HepG2 (cell line): Measurements from ENCODE around the gene EXOSC7. TPM values are rescaled to one million over a fixed set of nuclear protein-coding genes. Genes with fewer than 3 reads are reported as not detected.

Experiments used
- ATAC-seq: fragments of 200-7000 bp; cut with Tn5 transposase; 3 replicates; pipeline ENCODE4 v1.9.1; 2020; ENCODE audit warnings: mild to moderate bottlenecking, moderate library complexity
- BruUV-seq: library from RNA; stranded (reverse); fragments of 400-500 nt; replicated peaks from 2 replicates; lab custom pipeline; 2021; lab: Mats Ljungman, UMichigan
- CTCF ChIA-PET: fragments of 300-600 bp; formaldehyde crosslinking; extraction: SDS; loops from one replicate; lab custom pipeline; 2021; ENCODE audit warnings: low total read pairs, inconsistent platforms, low intra/inter-chr PET ratio; lab: Yijun Ruan, JAX
- POLR2A ChIA-PET: fragments of 350-600 bp; sonication (Branson Sonifier 250); formaldehyde crosslinking; loops from one replicate; lab custom pipeline; 2020; ENCODE audit warnings: antibody characterized with exemption, inconsistent platforms; lab: Yijun Ruan, JAX
- DNase-seq: peaks from one replicate; pipeline ENCODE4 v3.0.0-alpha.2; 2015; ENCODE audit warnings: low spot score
- FAIRE-seq: peaks from 3 replicates; lab custom pipeline; 2011; peaks lifted over from hg19 to GRCh38; lab: Jason Lieb, UNC
- H2AFZ ChIP-seq: one replicate; pipeline ENCODE4 v1.6.1; 2011; ENCODE audit warnings: low read length, inconsistent platforms
- H3K27ac ChIP-seq: fragments of 300-600 bp; 3 replicates; pipeline ENCODE4 v1.8.0; 2011; ENCODE audit warnings: mixed run types, mild to moderate bottlenecking, mixed read lengths, low read length, inconsistent platforms; ENCODE audit not compliant: insufficient read depth; ENCODE audit errors: extremely low read length
- H3K27me3 ChIP-seq, 2 experiments: fragments of 200-600 bp in 1 of 2; 2 replicates in 1 of 2; 3 replicates in 1 of 2; pipeline versions ENCODE4 v1.6.0 to v1.8.0; 2011; ENCODE audit warnings: low read length in 2 of 2, mild to moderate bottlenecking in 2 of 2, moderate library complexity in 2 of 2, inconsistent platforms in 1 of 2; ENCODE audit not compliant: insufficient read depth in 2 of 2, control insufficient read depth in 1 of 2
- H3K36me3 ChIP-seq, 2 experiments: fragments of 200-600 bp in 1 of 2; replicated peaks in 1 of 2; 2 replicates in 1 of 2; 3 replicates in 1 of 2; pipeline versions ENCODE4 v1.5.1 to v1.8.0; 2011; ENCODE audit warnings: low read length in 2 of 2, inconsistent platforms in 1 of 2; ENCODE audit not compliant: insufficient read depth in 2 of 2, control insufficient read depth in 1 of 2
- H3K4me1 ChIP-seq: 2 replicates; pipeline ENCODE4 v1.5.1; 2012; ENCODE audit warnings: low read length, inconsistent platforms; ENCODE audit not compliant: insufficient read depth
- H3K4me2 ChIP-seq: 2 replicates; pipeline ENCODE4 v1.6.0; 2011; ENCODE audit warnings: low read depth, low read length, inconsistent platforms
- H3K4me3 ChIP-seq, 3 experiments: fragments of 200-600 bp in 1 of 3; sonication (generic), shearing (Covaris generic) in 1 of 3; replicated peaks in 1 of 3; 2 replicates each; pipeline ENCODE4 v1.5.1; 2011 to 2016; ENCODE audit warnings: low read length in 3 of 3, inconsistent platforms in 2 of 3, low read depth in 2 of 3, mild to moderate bottlenecking in 2 of 3, control low read depth in 1 of 3, mixed read lengths in 1 of 3; ENCODE audit not compliant: insufficient read depth in 1 of 3
- H3K79me2 ChIP-seq: one replicate; pipeline ENCODE4 v1.6.1; 2011; ENCODE audit warnings: low read length, inconsistent platforms; ENCODE audit not compliant: insufficient read depth
- H3K9ac ChIP-seq: 2 replicates; pipeline ENCODE4 v1.6.0; 2011; ENCODE audit warnings: mild to moderate bottlenecking, low read depth, low read length, inconsistent platforms; ENCODE audit not compliant: insufficient read depth
- H3K9me3 ChIP-seq: 2 replicates; pipeline ENCODE4 v1.5.1; 2012; ENCODE audit warnings: mild to moderate bottlenecking, low read length
- H4K20me1 ChIP-seq: 2 replicates; pipeline ENCODE4 v1.6.0; 2011; ENCODE audit warnings: inconsistent platforms, mild to moderate bottlenecking, low read length, moderate library complexity; ENCODE audit not compliant: insufficient read depth
- JUNB ChIP-seq: sonication (generic); formaldehyde crosslinking; IDR thresholded peaks from 2 replicates; pipeline ENCODE4 v1.8.0; 2022; ENCODE audit warnings: missing genetic modification reagents, mild to moderate bottlenecking, borderline replicate concordance
- NFKB2 ChIP-seq: sonication (generic); formaldehyde crosslinking; IDR thresholded peaks from 2 replicates; pipeline ENCODE4 v1.4.0; 2020; ENCODE audit warnings: missing genetic modification reagents, borderline replicate concordance
- RAD51 ChIP-seq: fragments of 450-650 bp; IDR thresholded peaks from 2 replicates; pipeline ENCODE4 v1.6.1; 2016; ENCODE audit warnings: borderline replicate concordance
- SRSF4 ChIP-seq: fragments of 200-400 bp; formaldehyde crosslinking; IDR thresholded peaks from one replicate; pipeline ENCODE4 v1.6.1; 2018; ENCODE audit warnings: mild to moderate bottlenecking, low read depth, low read length, moderate library complexity; ENCODE audit not compliant: poor library complexity, severe bottlenecking
- ZNF143 ChIP-seq: sonication (generic); formaldehyde crosslinking; IDR thresholded peaks from 2 replicates; pipeline ENCODE4 v1.4.0; 2020; ENCODE audit warnings: missing genetic modification reagents
- ZNF747 ChIP-seq: sonication (generic); formaldehyde crosslinking; IDR thresholded peaks from 2 replicates; pipeline ENCODE4 v1.8.1; 2023; ENCODE audit warnings: missing genetic modification reagents, mild to moderate bottlenecking, borderline replicate concordance
- WGBS: methylation state at CpG from one replicate; pipeline ENCODE4 v1.1.6; 2017; ENCODE audit warnings: low lambda C conversion rate; 5-methylcytosine and 5-hydroxymethylcytosine counted together
- in situ Hi-C: cut with HindIII; loops from 2 replicates; pipeline ENCODE4 v1.10.0; 2017; ENCODE audit warnings: low pct_unique_long_range_greater_than_20kb; ENCODE audit not compliant: extremely low pct_ligation_motif_present
- intact Hi-C: fragments of 100-400 bp; cut with micrococcal nuclease; formaldehyde crosslinking; loops from one replicate; pipeline ENCODE4 v1.10.0; 2022; ENCODE audit not compliant: unreplicated experiment
- polyA plus RNA-seq, 8 experiments: library from polyadenylated mRNA; depleted of rRNA in 3 of 8; stranded (reverse) in 7 of 8; unstranded in 1 of 8; fragments of >200 nt; fragmentation: Illumina TruSeq in 4 of 8; extraction: Trizol in 4 of 8; gene quantifications; 2 replicates each; pipeline versions ENCODE4 v1.2.1 to v1.2.3, GENCODE V29; 2011 to 2016; ENCODE audit warnings: low read depth in 4 of 8, missing spikeins in 1 of 8, mixed read lengths in 1 of 8; ENCODE audit not compliant: insufficient read depth in 1 of 8
- total RNA-seq, 5 experiments: library from RNA; depleted of rRNA; stranded (reverse); fragments of >200 nt; fragmentation: Illumina TruSeq; extraction: Trizol; gene quantifications; 2 replicates each; pipeline ENCODE4 v1.2.3, GENCODE V29; 2016; ENCODE audit warnings: low read depth in 1 of 5
- TF ChIP-seq, protein P1 (sequence below): sonication (generic); formaldehyde crosslinking; IDR thresholded peaks from 2 replicates; pipeline ENCODE4 v1.9.0; 2021; ENCODE audit warnings: missing genetic modification reagents, borderline replicate concordance
- TF ChIP-seq, protein P2 (sequence below): sonication (generic); formaldehyde crosslinking; IDR thresholded peaks from 2 replicates; pipeline ENCODE4 v1.4.0; 2020; ENCODE audit warnings: missing genetic modification reagents
- TF ChIP-seq, protein P3 (sequence below), 2 experiments: sonication (generic) in 1 of 2; formaldehyde crosslinking in 1 of 2; IDR thresholded peaks; 2 replicates each; pipeline versions ENCODE4 v1.6.1 to v1.9.0; 2014 to 2022; ENCODE audit warnings: antibody characterized with exemption in 1 of 2, borderline replicate concordance in 1 of 2, inconsistent platforms in 1 of 2, low read depth in 1 of 2, missing genetic modification reagents in 1 of 2
- TF ChIP-seq, protein P4 (sequence below): sonication (generic); formaldehyde crosslinking; IDR thresholded peaks from 2 replicates; pipeline ENCODE4 v1.4.0; 2020; ENCODE audit warnings: mild to moderate bottlenecking, missing genetic modification reagents

The EXOSC7 gene
- total and polyA plus RNA-seq, 2 of the 13 experiments (the other 11 are each of a cell fraction or from before 2014, with no cell fraction given) = 68.3 to 74.7 TPM

DNA sequence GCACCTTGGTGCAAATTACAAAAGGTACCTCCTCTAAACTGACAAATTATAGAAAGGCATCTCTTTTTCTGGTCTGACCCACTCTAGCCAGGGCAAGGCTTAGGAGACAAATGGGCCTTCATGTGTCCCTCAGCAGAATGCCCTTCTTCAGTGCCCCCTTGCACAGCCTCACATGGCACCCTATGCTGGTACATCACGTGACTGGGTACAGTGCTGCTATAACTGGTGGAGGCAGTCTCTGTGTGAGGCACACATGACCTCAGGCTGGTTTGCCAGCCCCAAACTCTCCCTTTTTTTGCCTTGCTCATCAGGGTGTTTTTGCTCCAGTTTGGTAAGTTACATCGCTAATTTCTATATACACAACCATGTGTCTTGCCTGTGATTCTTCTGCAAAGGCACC, 53.2 kb downstream of the EXOSC7 start:
- no peaks in the 10 kb centered on the region for H4K20me1 ChIP-seq
- no TSS peak for BruUV-seq
- no peak for FAIRE-seq
- 44% methylated on average over 2 of the region's 2 CpGs for WGBS
- no peak overlapping the region for H3K9ac ChIP-seq
- no peak for ATAC-seq
- no peak overlapping the region for H3K27ac ChIP-seq
- H3K79me2 ChIP-seq = no peaks in the 10 kb centered on the region
- intact Hi-C loops = no loop called here
- no peaks in the 10 kb centered on the region for H3K4me1 ChIP-seq
- CTCF ChIA-PET = no interaction called here
- H3K27me3 ChIP-seq = peaks cover 0 to 13% of the 10 kb centered on the region in 2 experiments; a peak in 1 of 5 replicates
- H3K4me3 ChIP-seq = no peak overlapping the region
- H3K9me3 ChIP-seq = no peaks in the 10 kb centered on the region
- H3K36me3 ChIP-seq = no peaks in the 10 kb centered on the region
- POLR2A ChIA-PET = no interaction called here
- no peak overlapping the region for H3K4me2 ChIP-seq
- in situ Hi-C loops = loop anchor here (25.0 kb wide), 1 partner anchor 458 kb away; no protein-coding TSS in a partner anchor
- DNase-seq = no peak
- no peak overlapping the region for H2AFZ ChIP-seq
- TF ChIP-seq, protein P1, sequence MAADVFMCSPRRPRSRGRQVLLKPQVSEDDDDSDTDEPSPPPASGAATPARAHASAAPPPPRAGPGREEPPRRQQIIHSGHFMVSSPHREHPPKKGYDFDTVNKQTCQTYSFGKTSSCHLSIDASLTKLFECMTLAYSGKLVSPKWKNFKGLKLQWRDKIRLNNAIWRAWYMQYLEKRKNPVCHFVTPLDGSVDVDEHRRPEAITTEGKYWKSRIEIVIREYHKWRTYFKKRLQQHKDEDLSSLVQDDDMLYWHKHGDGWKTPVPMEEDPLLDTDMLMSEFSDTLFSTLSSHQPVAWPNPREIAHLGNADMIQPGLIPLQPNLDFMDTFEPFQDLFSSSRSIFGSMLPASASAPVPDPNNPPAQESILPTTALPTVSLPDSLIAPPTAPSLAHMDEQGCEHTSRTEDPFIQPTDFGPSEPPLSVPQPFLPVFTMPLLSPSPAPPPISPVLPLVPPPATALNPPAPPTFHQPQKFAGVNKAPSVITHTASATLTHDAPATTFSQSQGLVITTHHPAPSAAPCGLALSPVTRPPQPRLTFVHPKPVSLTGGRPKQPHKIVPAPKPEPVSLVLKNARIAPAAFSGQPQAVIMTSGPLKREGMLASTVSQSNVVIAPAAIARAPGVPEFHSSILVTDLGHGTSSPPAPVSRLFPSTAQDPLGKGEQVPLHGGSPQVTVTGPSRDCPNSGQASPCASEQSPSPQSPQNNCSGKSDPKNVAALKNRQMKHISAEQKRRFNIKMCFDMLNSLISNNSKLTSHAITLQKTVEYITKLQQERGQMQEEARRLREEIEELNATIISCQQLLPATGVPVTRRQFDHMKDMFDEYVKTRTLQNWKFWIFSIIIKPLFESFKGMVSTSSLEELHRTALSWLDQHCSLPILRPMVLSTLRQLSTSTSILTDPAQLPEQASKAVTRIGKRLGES (CRISPR knock-in tag) = no peak
- TF ChIP-seq ZNF747 (CRISPR knock-in tag) (no peak), RAD51 (peak; percentile 63; the same call in 1 of the 2 replicates), JUNB (CRISPR knock-in tag) (no peak), SRSF4 (no peak), ZNF143 (CRISPR knock-in tag) (no peak), NFKB2 (CRISPR knock-in tag) (no peak)
- TF ChIP-seq, protein P2, sequence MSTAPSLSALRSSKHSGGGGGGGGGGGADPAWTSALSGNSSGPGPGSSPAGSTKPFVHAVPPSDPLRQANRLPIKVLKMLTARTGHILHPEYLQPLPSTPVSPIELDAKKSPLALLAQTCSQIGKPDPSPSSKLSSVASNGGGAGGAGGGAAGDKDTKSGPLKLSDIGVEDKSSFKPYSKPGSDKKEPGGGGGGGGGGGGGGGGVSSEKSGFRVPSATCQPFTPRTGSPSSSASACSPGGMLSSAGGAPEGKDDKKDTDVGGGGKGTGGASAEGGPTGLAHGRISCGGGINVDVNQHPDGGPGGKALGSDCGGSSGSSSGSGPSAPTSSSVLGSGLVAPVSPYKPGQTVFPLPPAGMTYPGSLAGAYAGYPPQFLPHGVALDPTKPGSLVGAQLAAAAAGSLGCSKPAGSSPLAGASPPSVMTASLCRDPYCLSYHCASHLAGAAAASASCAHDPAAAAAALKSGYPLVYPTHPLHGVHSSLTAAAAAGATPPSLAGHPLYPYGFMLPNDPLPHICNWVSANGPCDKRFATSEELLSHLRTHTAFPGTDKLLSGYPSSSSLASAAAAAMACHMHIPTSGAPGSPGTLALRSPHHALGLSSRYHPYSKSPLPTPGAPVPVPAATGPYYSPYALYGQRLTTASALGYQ = no peak
- TF ChIP-seq, protein P3, sequence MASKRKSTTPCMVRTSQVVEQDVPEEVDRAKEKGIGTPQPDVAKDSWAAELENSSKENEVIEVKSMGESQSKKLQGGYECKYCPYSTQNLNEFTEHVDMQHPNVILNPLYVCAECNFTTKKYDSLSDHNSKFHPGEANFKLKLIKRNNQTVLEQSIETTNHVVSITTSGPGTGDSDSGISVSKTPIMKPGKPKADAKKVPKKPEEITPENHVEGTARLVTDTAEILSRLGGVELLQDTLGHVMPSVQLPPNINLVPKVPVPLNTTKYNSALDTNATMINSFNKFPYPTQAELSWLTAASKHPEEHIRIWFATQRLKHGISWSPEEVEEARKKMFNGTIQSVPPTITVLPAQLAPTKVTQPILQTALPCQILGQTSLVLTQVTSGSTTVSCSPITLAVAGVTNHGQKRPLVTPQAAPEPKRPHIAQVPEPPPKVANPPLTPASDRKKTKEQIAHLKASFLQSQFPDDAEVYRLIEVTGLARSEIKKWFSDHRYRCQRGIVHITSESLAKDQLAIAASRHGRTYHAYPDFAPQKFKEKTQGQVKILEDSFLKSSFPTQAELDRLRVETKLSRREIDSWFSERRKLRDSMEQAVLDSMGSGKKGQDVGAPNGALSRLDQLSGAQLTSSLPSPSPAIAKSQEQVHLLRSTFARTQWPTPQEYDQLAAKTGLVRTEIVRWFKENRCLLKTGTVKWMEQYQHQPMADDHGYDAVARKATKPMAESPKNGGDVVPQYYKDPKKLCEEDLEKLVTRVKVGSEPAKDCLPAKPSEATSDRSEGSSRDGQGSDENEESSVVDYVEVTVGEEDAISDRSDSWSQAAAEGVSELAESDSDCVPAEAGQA (IDR thresholded peaks at IDR 0.05; ENCODE audit: low read depth) = no peak
- TF ChIP-seq, protein P3 (CRISPR knock-in tag; IDR thresholded peaks at IDR 0.05; ENCODE audit: borderline replicate concordance) = no peak
- TF ChIP-seq, protein P4, sequence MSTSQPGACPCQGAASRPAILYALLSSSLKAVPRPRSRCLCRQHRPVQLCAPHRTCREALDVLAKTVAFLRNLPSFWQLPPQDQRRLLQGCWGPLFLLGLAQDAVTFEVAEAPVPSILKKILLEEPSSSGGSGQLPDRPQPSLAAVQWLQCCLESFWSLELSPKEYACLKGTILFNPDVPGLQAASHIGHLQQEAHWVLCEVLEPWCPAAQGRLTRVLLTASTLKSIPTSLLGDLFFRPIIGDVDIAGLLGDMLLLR (CRISPR knock-in tag) = no peak
